A673 (cell line): ENCODE measurements around the gene PAX5. TPM values are rescaled to one million over a fixed set of nuclear protein-coding genes. Genes with fewer than 3 reads are reported as not detected.
A peak's percentile ranks its signal among the peaks of the same experiment; 100 is the strongest.

Experiments used
- BruUV-seq: library from RNA; stranded (reverse); fragments of 400-500 nt; replicated peaks from 2 replicates; lab custom pipeline; 2021; lab: Mats Ljungman, UMichigan
- CTCF ChIA-PET: fragments of 300-600 bp; sonication (Branson Sonifier 250); formaldehyde crosslinking; loops from one replicate; lab custom pipeline; 2022; ENCODE audit warnings: antibody characterized with exemption; lab: Charles Lee
- POLR2A ChIA-PET: fragments of 300-600 bp; sonication (Branson Sonifier 250); formaldehyde crosslinking; loops from one replicate; lab custom pipeline; 2022; ENCODE audit warnings: antibody characterized with exemption; ENCODE audit not compliant: low non-redundant PET; lab: Charles Lee
- DNase-seq: peaks from one replicate; pipeline ENCODE4 v3.0.0-alpha.2; 2015; ENCODE audit warnings: low spot score
- H3K27ac ChIP-seq: fragments of 200-600 bp; sonication (generic); 2 replicates; pipeline ENCODE4 v1.5.1; 2016; ENCODE audit warnings: mixed run types, low read depth, mild to moderate bottlenecking, mixed read lengths, antibody characterized with exemption, low read length; ENCODE audit not compliant: poor library complexity, severe bottlenecking
- H3K27me3 ChIP-seq: fragments of 200-600 bp; sonication (generic); replicated peaks from 2 replicates; pipeline ENCODE4 v1.6.1; 2017; ENCODE audit warnings: mixed run types, low read depth, mild to moderate bottlenecking, mixed read lengths, antibody characterized with exemption, low read length; ENCODE audit not compliant: insufficient read depth, poor library complexity
- H3K36me3 ChIP-seq: fragments of 200-600 bp; sonication (generic); 2 replicates; pipeline ENCODE4 v1.6.1; 2016; ENCODE audit warnings: mixed run types, mild to moderate bottlenecking, mixed read lengths, antibody characterized with exemption, low read length; ENCODE audit not compliant: insufficient read depth, poor library complexity, severe bottlenecking
- H3K4me1 ChIP-seq: fragments of 200-600 bp; sonication (generic); 2 replicates; pipeline ENCODE4 v1.6.1; 2017; ENCODE audit warnings: mixed run types, mild to moderate bottlenecking, mixed read lengths, antibody characterized with exemption, low read length; ENCODE audit not compliant: insufficient read depth, poor library complexity, severe bottlenecking
- H3K4me3 ChIP-seq: fragments of 200-600 bp; sonication (generic); 2 replicates; pipeline ENCODE4 v1.5.1; 2016; ENCODE audit warnings: low read depth, mixed run types, mild to moderate bottlenecking, mixed read lengths, low read length; ENCODE audit not compliant: poor library complexity, severe bottlenecking
- H3K9me3 ChIP-seq: fragments of 200-600 bp; sonication (generic); 2 replicates; pipeline ENCODE4 v1.6.1; 2016; ENCODE audit warnings: mixed run types, low read depth, mild to moderate bottlenecking, mixed read lengths, antibody characterized with exemption, low read length; ENCODE audit not compliant: poor library complexity, severe bottlenecking
- CTCF ChIP-seq: fragments of 300-800, 200-600 bp; sonication (generic); conservative IDR thresholded peaks from 2 replicates; pipeline ENCODE4 v1.5.1; 2017; ENCODE audit warnings: low read depth, mild to moderate bottlenecking, antibody characterized with exemption, low read length, moderate library complexity, mixed read lengths
- EZH2 ChIP-seq: fragments of 200-600 bp; sonication (generic); IDR thresholded peaks from 2 replicates; pipeline ENCODE4 v1.6.1; 2017; ENCODE audit warnings: borderline replicate concordance, low read depth, mild to moderate bottlenecking, mixed read lengths, antibody characterized with exemption, low read length; ENCODE audit not compliant: poor library complexity, severe bottlenecking
- intact Hi-C: fragments of 100-400 bp; cut with micrococcal nuclease; formaldehyde crosslinking; loops from one replicate; pipeline ENCODE4 v1.10.0; 2022; ENCODE audit not compliant: unreplicated experiment
- total RNA-seq: library from RNA; stranded (reverse); gene quantifications from 2 replicates; pipeline ENCODE4 v1.2.3, GENCODE V29; 2021

Gene PAX5
- total RNA-seq, 1 experiment from 2014 or later = 5.5 TPM

- BruUV-seq = no TSS peak
These were observed 32.6 kb downstream of the PAX5 start for GRCh38 chr9:37001459-37001858.

GRCh38 chr9:36999728-37000333 lies 34.2 kb downstream of the PAX5 start:
- Histone ChIP-seq H3K9me3 (no peaks in the 10 kb centered on the region), H3K4me1 (peaks cover 28% of the 10 kb centered on the region), H3K4me3 (no peak overlapping the region), H3K36me3 (no peaks in the 10 kb centered on the region), H3K27ac (no peak overlapping the region), H3K27me3 (no peaks in the 10 kb centered on the region)
- ChIA-PET POLR2A (no interaction called here), CTCF (no interaction called here)
- intact Hi-C loops = loop anchor here (10.0 kb wide), 1 partner anchor 385 kb away; no protein-coding TSS in a partner anchor
- TF ChIP-seq EZH2 (no peak), CTCF (peak; percentile 20; the same call in 1 of the 2 replicates)
- no TSS peak for BruUV-seq
- no peak for DNase-seq

More at GRCh38 chr9:37001459-37001858, 32.6 kb downstream of the PAX5 start:
- H3K36me3 ChIP-seq = no peaks in the 10 kb centered on the region
- POLR2A ChIA-PET = no interaction called here
- H3K27ac ChIP-seq = no peak overlapping the region
- CTCF ChIA-PET = interaction anchor here (0.5 to 0.7 kb wide), 3 partner anchors 26 to 93 kb away, joined by 3 to 8 read pairs (median 4); no protein-coding TSS in a partner anchor
- TF ChIP-seq CTCF (no peak), EZH2 (no peak)
- peaks cover 22% of the 10 kb centered on the region for H3K4me1 ChIP-seq
- intact Hi-C loops = no loop called here
- H3K9me3 ChIP-seq = no peaks in the 10 kb centered on the region
- DNase-seq = peak; percentile 63
- no peaks in the 10 kb centered on the region for H3K27me3 ChIP-seq
- no peak overlapping the region for H3K4me3 ChIP-seq

- Histone ChIP-seq H3K4me3 (no peak overlapping the region), H3K4me1 (peaks cover 29% of the 10 kb centered on the region), H3K27me3 (no peaks in the 10 kb centered on the region), H3K36me3 (no peaks in the 10 kb centered on the region), H3K27ac (peak overlapping the region; percentile 11), H3K9me3 (no peaks in the 10 kb centered on the region)
- ChIA-PET POLR2A (interaction anchor here (0.6 kb wide), 1 partner anchor 299 kb away, joined by 3 read pairs; no protein-coding TSS in a partner anchor), CTCF (interaction anchor here (0.6 kb wide), 1 partner anchor 332 kb away, joined by 3 read pairs; no protein-coding TSS in a partner anchor)
- BruUV-seq = no TSS peak
- peak; percentile 51 for DNase-seq
- intact Hi-C loops = loop anchor here (2.0 to 10.0 kb wide), 2 partner anchors 265 to 387 kb away; no protein-coding TSS in a partner anchor
- TF ChIP-seq CTCF (no peak), EZH2 (no peak)
These were observed 36.7 kb downstream of the PAX5 start for GRCh38 chr9:36997414-36997813.
